Epidermal melanocyte (primary cell): ENCODE data around the gene HOXA5.

Source experiments
- DNase-seq: peaks from one replicate; pipeline ENCODE4 v3.0.0; 2011; ENCODE audit warnings: low spot score; ENCODE audit not compliant: insufficient read length

The HOXA5 gene

GRCh38 chr7:27182861-27183681, 39.6 kb upstream of the HOXA5 start:
- DNase-seq, result no peak

GRCh38 chr7:27182285-27182841, 38.9 kb upstream of the HOXA5 start:
- no peak for DNase-seq

GRCh38 chr7:27181795-27182275, 38.4 kb upstream of the HOXA5 start:
- no peak for DNase-seq

DNA sequence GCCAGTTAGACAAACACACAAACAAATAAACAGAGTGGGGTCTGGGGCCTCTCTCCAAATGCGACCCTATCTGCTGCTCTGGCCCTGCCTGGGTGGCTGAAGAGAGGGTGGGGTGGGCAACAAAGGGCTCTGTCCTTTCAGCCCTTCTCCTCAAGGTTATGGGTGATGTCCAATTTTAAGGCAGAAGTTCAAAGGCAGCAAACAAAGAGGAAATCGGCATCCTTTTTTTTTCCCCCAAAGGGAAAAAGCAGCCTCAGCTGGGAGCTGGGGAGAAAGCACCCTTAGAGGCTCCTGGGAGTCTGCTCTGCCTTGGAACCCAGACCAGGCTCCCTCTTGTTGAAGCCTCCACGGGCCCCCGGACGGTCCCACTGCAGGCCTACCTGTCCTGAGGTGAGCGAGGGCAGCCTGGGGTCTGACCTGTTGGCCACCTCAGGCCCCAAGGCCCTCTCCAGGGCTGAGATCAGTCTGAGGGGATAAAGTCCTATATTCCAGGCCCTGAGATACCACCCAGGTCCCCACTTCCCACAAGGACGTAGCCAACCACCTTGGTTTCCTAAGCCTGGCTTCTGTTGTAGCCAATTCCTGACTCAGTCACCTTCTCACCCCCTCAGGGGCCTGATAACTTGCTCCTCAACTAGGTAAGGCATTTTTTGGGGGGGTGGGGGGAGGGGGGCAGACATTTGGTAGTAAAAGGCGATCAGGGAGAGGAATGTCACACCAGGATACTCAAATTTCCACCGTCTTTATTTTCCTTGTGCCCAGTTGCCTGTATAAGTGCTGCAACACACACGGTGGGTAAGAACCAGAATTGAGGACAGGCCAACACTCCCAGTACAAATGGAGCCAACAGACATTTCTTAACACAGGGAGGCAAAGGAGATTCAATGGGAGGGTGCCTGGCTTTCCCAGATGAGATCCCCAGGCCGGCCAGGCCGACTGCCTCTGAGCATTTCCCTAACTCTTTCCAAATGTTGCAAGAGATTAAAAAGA, 37.2 kb upstream of the HOXA5 start:
- no peak for DNase-seq

- peak; percentile 90 for DNase-seq
Observed at GRCh38 chr7:27179503-27180430, 36.3 kb upstream of the HOXA5 start.

DNA sequence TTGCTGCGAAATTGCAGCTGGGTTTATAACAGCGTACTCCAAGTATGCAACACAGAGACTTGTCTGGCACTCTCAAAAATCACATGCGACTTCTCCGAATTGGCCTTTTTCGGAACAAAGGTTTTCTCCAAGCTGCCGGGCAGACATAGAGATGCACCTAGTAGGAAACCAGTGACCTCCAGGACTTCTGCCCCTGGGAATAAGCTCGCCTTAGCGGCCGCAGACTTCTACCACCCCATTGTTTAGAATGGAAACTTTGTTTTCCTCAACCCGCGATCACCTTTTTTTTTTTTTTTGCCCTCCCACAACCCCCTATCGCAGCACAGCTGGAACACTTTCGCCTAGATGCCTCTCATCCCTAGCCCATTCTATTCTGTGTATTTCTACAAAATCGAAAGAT, 35.5 kb upstream of the HOXA5 start:
- no peak for DNase-seq

GRCh38 chr7:27178366-27178765, 34.9 kb upstream of the HOXA5 start:
- no peak for DNase-seq

- DNase-seq, result peak; percentile 85
Observed at GRCh38 chr7:27177795-27178320, 34.4 kb upstream of the HOXA5 start.

DNA sequence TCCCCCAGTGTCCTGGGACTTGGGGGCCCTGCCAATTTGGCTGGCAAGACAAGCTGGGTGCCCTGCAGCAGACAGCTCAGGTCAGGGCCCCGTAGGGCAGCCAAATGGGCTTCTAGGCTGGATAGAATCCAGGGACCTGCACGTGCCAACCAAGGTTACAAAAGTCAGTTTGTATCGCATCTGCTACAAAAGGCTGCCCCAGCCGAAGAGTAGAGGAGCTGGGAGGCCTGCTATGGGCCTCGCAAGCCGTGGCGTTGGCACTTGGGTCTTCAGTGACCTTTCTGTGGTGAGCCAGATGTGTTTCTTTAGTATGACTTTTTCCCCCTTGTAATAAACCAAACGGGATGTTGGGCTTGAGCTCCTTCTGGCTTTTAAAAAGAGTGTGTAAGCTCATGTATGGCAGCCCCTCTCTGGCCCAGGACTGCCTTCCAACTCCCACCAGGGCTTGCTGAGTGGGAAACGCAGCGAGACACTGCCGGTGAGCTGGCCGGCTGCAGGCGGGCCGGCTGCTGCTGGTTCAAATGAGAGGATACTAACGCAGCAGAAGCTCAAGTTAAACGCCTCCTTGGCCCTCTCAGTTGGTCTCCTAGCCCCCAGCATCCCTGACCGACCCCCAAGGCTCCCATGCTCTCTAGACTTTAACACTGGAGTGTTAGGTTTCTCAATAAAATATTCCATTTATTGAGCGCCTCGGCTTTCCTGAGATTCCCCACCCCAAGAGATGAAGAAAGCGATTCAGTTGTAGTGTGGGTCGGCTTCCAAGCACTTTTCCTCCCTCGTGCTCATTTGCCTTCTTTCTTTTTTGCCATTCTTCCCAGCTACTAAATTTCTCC, 33.7 kb upstream of the HOXA5 start:
- no peak for DNase-seq

DNA sequence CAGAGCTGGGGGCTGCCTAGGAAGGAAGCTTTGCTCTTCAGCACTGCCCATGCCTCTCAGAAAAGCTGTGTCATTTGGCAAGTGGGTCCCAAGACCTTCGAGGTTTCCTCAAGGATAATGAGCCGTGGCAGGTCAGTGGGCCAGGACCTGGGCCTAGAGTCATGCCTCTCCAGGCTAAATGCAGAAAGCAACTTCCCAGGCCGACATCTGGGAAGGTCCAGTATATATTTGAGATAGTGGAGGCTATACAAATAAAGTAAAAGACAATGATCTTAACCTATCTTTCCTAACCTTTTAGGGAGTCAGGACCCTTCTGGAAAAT, 33.0 kb upstream of the HOXA5 start:
- DNase-seq, result no peak

DNA sequence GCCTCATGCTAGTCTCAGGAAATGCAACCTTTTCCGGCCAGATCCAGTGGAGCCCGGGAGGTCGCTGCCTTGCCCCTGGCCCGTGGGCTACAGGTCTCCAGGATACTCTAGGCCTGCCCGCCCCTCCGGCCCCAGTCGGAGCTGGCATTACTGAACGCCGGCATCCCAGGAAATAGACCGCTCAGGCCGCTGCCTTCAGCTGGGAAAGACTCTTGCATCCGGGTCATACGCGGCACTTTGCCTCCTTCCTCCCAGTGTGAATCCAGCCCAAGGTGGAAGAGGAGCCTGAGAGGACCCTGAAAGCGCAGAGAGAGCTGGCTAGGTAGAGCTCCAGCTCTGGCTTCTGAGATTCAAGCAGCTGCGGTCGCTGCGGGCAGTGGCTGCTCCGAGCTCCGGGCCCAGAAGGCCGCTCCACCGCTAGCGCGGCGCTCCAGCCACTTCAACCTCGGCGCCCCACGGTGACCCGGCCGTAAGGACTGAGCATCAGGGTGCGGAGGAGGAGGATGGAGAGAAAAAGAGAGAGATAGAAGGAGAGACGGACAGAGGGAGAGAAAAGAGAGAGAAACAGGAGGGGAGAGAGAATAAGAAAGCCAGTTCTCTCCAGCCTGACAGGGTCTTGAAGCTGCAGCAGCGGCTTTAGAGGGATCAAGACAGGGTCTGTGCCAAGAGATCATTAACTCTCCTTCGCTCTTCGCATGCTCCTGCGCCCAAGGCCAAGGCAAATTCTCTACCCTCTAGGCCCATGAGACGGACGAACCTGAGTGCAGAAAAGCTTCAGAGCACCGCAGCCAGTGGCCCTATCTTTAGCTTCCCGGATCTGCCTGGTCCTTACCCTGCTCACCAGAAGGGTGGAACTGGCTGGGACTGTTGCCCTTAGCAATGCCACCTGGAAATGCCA, 32.4 kb upstream of the HOXA5 start:
- no peak for DNase-seq

GRCh38 chr7:27174874-27175625, 31.6 kb upstream of the HOXA5 start:
- DNase-seq, result no peak

DNA sequence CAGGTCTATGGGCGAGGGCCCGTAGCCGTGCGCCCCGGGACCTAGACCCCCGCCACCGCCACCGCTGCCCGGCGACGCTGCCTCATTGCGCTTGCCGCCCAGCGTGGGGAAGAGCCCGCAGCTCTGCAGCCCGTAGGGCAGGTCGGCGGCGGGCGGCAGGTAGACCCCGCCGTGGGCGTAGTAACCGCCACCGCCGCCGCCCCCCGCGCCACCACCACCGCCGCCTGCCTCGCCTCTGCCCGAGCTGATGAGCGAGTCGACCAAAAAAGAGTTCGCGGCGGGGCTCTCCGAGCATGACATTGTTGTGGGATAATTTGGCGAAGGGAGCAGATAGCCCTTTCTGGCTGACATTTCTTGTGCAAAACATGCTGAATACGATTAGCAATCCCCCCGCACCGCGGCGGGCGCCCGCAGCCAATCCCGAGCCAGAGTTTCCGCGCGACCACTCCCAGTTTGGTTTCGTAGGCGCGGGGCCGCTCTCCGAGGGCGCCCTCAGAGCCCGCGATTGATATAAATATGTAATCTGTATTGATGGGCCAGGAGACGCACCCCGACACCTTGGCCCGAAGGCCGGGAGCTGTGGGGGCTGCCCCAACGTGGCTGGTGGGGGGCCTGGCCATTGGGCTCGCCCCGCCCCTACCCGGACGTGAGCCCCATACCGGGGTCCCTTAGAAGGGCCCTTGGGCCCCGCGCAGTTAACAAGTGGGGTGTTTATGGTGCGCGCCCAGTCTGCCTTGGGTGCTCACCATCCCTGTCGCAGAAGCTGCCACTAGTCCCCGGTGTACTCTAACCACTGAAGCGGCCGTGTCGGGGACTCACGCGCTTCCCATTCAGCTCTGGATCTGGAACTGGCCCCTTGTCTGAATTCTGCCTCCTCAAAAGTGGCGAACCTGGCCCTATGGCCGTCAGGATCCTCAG, 30.7 kb upstream of the HOXA5 start, which contains the start of gene HOXA10:
TSS of gene HOXA10 (minus strand) at position 365 of the 918 bp plus-strand sequence. CDS start at position 351, 14 bp downstream.
- no peak for DNase-seq

GRCh38 chr7:27173511-27173955, 30.1 kb upstream of the HOXA5 start:
- DNase-seq, result no peak

GRCh38 chr7:27172823-27173510, 29.5 kb upstream of the HOXA5 start:
- DNase-seq, result no peak

- no peak for DNase-seq
Observed at GRCh38 chr7:27172315-27172774, 28.9 kb upstream of the HOXA5 start.
